ENCODE results near the gene GRK4. TPM values are rescaled to one million over a fixed set of nuclear protein-coding genes. Genes with fewer than 3 reads are reported as not detected.
"Not testable (repeated sequence)": the region's sequence is repeated elsewhere in the genome, so short reads cannot be mapped to it uniquely, and the experiment has no call there.

GRK4 gene
- total RNA-seq, 1 donor from 2014 or later = 1.9 TPM

DNA sequence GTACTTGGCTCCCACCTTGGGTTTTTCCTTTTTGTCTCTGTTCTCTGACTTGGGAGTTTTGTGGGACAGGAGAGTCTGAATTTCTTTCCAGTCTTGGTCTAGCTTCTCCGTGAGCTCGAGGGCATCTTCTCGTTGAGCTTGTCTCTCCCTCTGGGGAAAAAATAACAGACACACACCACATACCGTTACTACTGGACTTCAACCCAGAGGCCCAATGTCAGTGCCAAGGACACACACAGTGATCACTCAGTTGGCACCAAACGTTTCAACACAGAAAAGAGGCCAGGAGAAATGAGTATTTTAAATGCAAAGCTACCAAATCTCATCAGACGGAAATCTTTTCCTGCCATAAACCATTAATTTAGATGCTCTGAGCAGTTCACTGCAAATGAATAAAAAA is 9.9 kb upstream of the GRK4 start:
- TF ChIP-seq, protein P1, sequence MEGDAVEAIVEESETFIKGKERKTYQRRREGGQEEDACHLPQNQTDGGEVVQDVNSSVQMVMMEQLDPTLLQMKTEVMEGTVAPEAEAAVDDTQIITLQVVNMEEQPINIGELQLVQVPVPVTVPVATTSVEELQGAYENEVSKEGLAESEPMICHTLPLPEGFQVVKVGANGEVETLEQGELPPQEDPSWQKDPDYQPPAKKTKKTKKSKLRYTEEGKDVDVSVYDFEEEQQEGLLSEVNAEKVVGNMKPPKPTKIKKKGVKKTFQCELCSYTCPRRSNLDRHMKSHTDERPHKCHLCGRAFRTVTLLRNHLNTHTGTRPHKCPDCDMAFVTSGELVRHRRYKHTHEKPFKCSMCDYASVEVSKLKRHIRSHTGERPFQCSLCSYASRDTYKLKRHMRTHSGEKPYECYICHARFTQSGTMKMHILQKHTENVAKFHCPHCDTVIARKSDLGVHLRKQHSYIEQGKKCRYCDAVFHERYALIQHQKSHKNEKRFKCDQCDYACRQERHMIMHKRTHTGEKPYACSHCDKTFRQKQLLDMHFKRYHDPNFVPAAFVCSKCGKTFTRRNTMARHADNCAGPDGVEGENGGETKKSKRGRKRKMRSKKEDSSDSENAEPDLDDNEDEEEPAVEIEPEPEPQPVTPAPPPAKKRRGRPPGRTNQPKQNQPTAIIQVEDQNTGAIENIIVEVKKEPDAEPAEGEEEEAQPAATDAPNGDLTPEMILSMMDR (IDR thresholded peaks at IDR 0.05) = no peak
- no peaks in the 10 kb centered on the region for H3K27me3 ChIP-seq
- H3K4me3 ChIP-seq = no peak overlapping the region
- H3K9me3 ChIP-seq = no peaks in the 10 kb centered on the region
- no peak for DNase-seq (ENCODE audit: low spot score in 2 of 2)
- intact Hi-C loops (cut with DNase I) = no loop called here
- no peak overlapping the region for H3K27ac ChIP-seq
- H3K4me1 ChIP-seq = no peaks in the 10 kb centered on the region
- peaks cover 75 to 96% of the 10 kb centered on the region in 2 donors for H3K36me3 ChIP-seq

DNA sequence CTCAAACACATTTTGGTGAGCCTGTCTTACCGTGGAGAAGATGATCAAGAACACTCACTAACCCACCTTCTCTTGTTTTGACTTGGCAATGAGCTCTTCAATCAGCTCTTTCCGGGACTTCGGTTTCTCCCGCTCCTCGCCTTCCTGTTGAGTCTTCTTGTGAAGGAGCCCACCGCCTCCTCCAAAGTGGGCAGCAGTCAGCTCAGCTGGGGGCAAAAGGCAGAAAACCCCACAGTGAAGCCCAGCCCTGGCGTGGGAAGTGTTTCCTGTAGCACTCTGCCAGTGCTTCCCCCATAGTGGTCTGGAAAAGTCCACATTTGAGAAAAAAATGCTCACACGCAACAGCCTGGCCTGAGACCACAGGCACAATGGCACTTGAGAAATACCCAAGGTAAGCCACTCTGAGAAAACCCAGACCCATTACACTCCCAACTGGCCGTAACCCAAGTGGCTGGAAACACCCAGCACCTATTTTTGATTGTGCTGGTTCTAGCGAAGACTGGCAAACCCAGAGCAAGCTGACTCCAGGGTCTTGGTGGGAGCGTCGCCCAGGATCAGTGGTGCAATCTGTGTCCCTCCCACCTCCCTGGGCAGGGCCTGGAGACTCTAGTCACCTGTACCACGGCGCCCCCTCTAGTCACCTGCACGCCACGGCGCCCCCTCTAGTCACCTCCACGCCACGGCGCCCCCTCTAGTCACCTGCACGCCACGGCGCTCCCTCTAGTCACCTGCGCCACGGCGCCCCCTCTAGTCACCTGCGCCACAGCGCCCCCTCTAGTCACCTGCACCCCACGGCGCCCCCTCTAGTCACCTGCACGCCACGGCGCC is 8.8 kb upstream of the GRK4 start:
- TF ChIP-seq, protein P1 (IDR thresholded peaks at IDR 0.05) = no peak
- no peaks in the 10 kb centered on the region for H3K27me3 ChIP-seq
- intact Hi-C loops (cut with DNase I) = no loop called here
- no peaks in the 10 kb centered on the region for H3K4me1 ChIP-seq
- no peaks in the 10 kb centered on the region for H3K9me3 ChIP-seq
- H3K27ac ChIP-seq = no peak overlapping the region
- peaks cover 64 to 86% of the 10 kb centered on the region in 2 donors for H3K36me3 ChIP-seq
- no peak overlapping the region for H3K4me3 ChIP-seq
- DNase-seq (ENCODE audit: low spot score in 2 of 2) = no peak

DNA sequence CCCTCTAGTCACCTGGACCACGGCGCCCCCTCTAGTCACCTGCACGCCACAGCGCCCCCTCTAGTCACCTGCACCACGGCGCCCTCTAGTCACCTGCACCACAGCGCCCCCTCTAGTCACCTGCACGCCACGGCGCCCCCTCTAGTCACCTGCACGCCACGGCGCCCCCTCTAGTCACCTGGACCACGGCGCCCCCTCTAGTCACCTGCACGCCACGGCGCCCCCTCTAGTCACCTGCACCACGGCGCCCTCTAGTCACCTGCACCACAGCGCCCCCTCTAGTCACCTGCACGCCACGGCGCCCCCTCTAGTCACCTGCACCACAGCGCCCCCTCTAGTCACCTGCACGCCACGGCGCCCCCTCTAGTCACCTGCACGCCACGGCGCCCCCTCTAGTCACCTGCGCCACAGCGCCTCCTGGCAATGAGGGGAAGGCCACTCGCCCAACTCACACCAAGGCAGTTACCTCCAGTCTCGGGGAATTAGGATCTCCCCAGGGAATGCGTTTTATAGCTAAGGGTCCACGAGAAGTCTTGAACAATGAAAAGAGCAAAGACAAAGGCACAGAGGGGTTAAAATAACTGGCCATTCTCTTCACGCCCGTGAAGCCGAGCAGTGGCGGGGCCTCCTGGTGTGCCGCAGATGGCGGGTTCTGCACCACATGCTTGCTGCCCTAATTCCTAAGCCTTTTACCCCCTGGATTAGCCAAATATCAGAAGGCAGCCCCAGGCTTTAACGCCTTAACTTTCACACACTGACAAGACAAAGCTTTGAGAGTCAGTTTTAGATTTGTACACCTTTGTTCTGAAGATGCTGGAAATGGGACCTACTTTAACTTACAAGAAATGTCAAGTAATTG is 8.0 kb upstream of the GRK4 start:
- H3K4me3 ChIP-seq; DNase-seq (ENCODE audit: low spot score in 2 of 2); intact Hi-C loops (cut with DNase I); H3K27ac ChIP-seq; H3K4me1 ChIP-seq; H3K27me3 ChIP-seq; H3K9me3 ChIP-seq: not testable (repeated sequence)
- TF ChIP-seq, protein P1 (IDR thresholded peaks at IDR 0.05) = peak in 1 of 3 experiments; percentile 12
- peaks cover 58 to 78% of the 10 kb centered on the region in 2 donors for H3K36me3 ChIP-seq

DNA sequence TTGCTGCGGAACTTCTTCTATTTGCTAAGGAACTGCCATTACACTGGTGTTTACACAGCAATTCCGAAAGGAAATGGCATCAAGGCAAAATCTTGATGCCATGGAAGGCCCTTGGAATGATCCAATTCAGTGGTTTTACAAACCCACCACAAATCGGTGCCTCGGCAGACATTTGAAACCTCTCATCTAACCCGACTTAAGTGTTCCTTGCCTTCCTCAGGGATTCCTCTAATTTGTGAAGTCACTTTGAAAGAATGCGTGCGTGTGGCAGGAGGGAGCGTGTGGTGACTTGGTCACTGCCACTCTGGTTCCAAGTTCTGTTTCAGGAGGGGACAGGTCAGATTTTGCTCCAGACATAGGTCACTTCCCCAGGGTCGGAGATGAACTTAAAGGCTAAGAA is 4.9 kb upstream of the GRK4 start:
- peak in 1 of 2 donors; percentile 56 for DNase-seq (ENCODE audit: low spot score in 2 of 2)
- Histone ChIP-seq H3K4me3 (no peak overlapping the region), H3K27me3 (no peaks in the 10 kb centered on the region), H3K36me3 (peaks cover 29 to 48% of the 10 kb centered on the region in 2 donors), H3K27ac (no peak overlapping the region), H3K9me3 (no peaks in the 10 kb centered on the region), H3K4me1 (peaks cover 3 to 8% of the 10 kb centered on the region in 2 donors)
- TF ChIP-seq, protein P1 (IDR thresholded peaks at IDR 0.05) = no peak
- intact Hi-C loops (cut with DNase I) = no loop called here

DNA sequence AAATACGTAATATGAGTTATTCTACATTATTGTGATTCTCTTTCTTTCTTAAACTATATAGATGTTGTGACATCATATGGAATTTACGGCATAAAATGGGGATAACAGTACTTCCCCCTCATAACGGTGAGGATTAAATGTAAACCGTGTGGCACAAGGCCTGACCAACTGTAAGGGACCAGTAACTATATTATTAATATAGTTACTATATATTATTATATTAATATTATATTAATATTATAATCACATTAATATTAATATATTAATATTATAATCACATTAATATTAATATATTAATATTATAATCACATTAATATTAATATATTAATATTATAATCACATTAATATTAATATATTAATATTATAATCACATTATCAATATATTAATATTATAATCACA is 2.9 kb upstream of the GRK4 start:
- intact Hi-C loops (cut with DNase I) = loop anchor here (5.0 to 10.0 kb wide), 3 partner anchors 496 to 1106 kb away; partner anchors contain the start of genes HAUS3, LETM1, POLN and RNF4
- peaks cover 3 to 12% of the 10 kb centered on the region in 2 donors for H3K4me1 ChIP-seq

More for the DNA sequence above, 2.9 kb upstream of the GRK4 start:
- not testable (repeated sequence) for H3K4me3 ChIP-seq; H3K27ac ChIP-seq; H3K27me3 ChIP-seq; H3K9me3 ChIP-seq; DNase-seq (ENCODE audit: low spot score in 2 of 2)
- peaks cover 20 to 32% of the 10 kb centered on the region in 2 donors for H3K36me3 ChIP-seq
